Measurements from ENCODE around the gene GSK3A. TPM values are rescaled to one million over a fixed set of nuclear protein-coding genes. Genes with fewer than 3 reads are reported as not detected.

GSK3A gene
- total RNA-seq, 1 donor from 2014 or later = 50.3 TPM

GRCh38 chr19:42288881-42289555, 46.6 kb upstream of the GSK3A start:
- Histone ChIP-seq H3K4me3 (ENCODE audit: insufficient read depth, low read depth, low read length) (no peak overlapping the region), H2AFZ (ENCODE audit: low read depth, low read length) (no peak overlapping the region), H3K9ac (ENCODE audit: low read length) (no peak overlapping the region), H3K9me3 (ENCODE audit: insufficient read depth, low read depth, low read length) (no peaks in the 10 kb centered on the region), H3K27me3 (ENCODE audit: insufficient read depth, low read length) (no peaks in the 10 kb centered on the region), H4K20me1 (ENCODE audit: insufficient read depth, low read length) (peaks cover 82% of the 10 kb centered on the region), H3K27ac (ENCODE audit: low read depth, low read length) (no peak overlapping the region), H3K36me3 (ENCODE audit: insufficient read depth, low read length) (peaks cover 18% of the 10 kb centered on the region), H3K4me2 (ENCODE audit: low read length) (no peak overlapping the region), H3K4me1 (ENCODE audit: insufficient read depth, low read length) (peaks cover 20% of the 10 kb centered on the region), H3K79me2 (ENCODE audit: insufficient read depth, low read length) (peaks cover 37% of the 10 kb centered on the region)
- no peak for DNase-seq (ENCODE audit: low read depth)
- TF ChIP-seq, protein P1, sequence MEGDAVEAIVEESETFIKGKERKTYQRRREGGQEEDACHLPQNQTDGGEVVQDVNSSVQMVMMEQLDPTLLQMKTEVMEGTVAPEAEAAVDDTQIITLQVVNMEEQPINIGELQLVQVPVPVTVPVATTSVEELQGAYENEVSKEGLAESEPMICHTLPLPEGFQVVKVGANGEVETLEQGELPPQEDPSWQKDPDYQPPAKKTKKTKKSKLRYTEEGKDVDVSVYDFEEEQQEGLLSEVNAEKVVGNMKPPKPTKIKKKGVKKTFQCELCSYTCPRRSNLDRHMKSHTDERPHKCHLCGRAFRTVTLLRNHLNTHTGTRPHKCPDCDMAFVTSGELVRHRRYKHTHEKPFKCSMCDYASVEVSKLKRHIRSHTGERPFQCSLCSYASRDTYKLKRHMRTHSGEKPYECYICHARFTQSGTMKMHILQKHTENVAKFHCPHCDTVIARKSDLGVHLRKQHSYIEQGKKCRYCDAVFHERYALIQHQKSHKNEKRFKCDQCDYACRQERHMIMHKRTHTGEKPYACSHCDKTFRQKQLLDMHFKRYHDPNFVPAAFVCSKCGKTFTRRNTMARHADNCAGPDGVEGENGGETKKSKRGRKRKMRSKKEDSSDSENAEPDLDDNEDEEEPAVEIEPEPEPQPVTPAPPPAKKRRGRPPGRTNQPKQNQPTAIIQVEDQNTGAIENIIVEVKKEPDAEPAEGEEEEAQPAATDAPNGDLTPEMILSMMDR (IDR thresholded peaks at IDR 0.05; ENCODE audit: insufficient read depth, low read depth, low read length) = no peak
- no peak for TF ChIP-seq EZH2 (IDR thresholded peaks at IDR 0.05; ENCODE audit: insufficient read depth, low read length)
- FAIRE-seq = no peak
- Mint-ChIP-seq H3K4me1 (ENCODE audit: low read depth, unreplicated experiment) (peaks cover 11% of the 10 kb centered on the region), H3K27me3 (ENCODE audit: low read depth, unreplicated experiment) (no peaks in the 10 kb centered on the region), H3K9me3 (ENCODE audit: unreplicated experiment) (peaks cover 2% of the 10 kb centered on the region), H3K36me3 (ENCODE audit: low read depth, unreplicated experiment) (peaks cover 4% of the 10 kb centered on the region), H3K27ac (ENCODE audit: unreplicated experiment) (no peak overlapping the region), H3K4me3 (ENCODE audit: unreplicated experiment) (no peak overlapping the region)

DNA sequence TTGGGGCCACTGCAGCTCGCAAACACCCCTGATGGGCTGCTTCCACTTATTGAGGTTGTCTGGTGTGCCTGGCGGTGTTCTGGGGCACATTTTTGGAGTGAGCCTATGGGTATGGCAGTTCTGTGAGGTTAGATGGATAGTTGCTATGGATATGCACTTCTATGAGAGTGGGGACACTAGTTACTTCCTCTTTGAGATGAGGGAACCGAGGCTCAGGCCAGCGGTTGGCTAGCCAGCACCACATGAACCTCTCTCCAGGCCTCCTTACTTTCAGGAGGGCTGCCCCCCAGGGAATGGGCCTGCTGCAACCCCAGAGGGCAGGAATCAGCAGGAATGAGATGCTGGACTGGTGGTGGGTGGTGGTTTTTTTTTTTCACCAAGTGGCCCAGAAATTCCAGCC, 46.0 kb upstream of the GSK3A start:
- no peak overlapping the region for H3K4me3 Mint-ChIP-seq (ENCODE audit: unreplicated experiment)
- Histone ChIP-seq H3K9ac (ENCODE audit: low read length) (no peak overlapping the region), H3K36me3 (ENCODE audit: insufficient read depth, low read length) (peaks cover 18% of the 10 kb centered on the region), H3K4me3 (ENCODE audit: insufficient read depth, low read depth, low read length) (no peak overlapping the region), H3K27ac (ENCODE audit: low read depth, low read length) (no peak overlapping the region), H3K4me2 (ENCODE audit: low read length) (no peak overlapping the region), H3K4me1 (ENCODE audit: insufficient read depth, low read length) (peaks cover 22% of the 10 kb centered on the region), H2AFZ (ENCODE audit: low read depth, low read length) (no peak overlapping the region), H3K9me3 (ENCODE audit: insufficient read depth, low read depth, low read length) (no peaks in the 10 kb centered on the region), H4K20me1 (ENCODE audit: insufficient read depth, low read length) (peaks cover 81% of the 10 kb centered on the region), H3K79me2 (ENCODE audit: insufficient read depth, low read length) (peaks cover 38% of the 10 kb centered on the region), H3K27me3 (ENCODE audit: insufficient read depth, low read length) (no peaks in the 10 kb centered on the region)
- no peak for DNase-seq (ENCODE audit: low read depth)
- H3K9me3 Mint-ChIP-seq (ENCODE audit: unreplicated experiment) = peaks cover 2% of the 10 kb centered on the region
- no peak for FAIRE-seq
- TF ChIP-seq, protein P1 (IDR thresholded peaks at IDR 0.05; ENCODE audit: insufficient read depth, low read depth, low read length) = no peak
- no peak for TF ChIP-seq EZH2 (IDR thresholded peaks at IDR 0.05; ENCODE audit: insufficient read depth, low read length)
- H3K36me3 Mint-ChIP-seq (ENCODE audit: low read depth, unreplicated experiment) = peaks cover 4% of the 10 kb centered on the region
- no peaks in the 10 kb centered on the region for H3K27me3 Mint-ChIP-seq (ENCODE audit: low read depth, unreplicated experiment)
- no peak overlapping the region for H3K27ac Mint-ChIP-seq (ENCODE audit: unreplicated experiment)
- peaks cover 11% of the 10 kb centered on the region for H3K4me1 Mint-ChIP-seq (ENCODE audit: low read depth, unreplicated experiment)

GRCh38 chr19:42287827-42288107, 45.4 kb upstream of the GSK3A start:
- peaks cover 28% of the 10 kb centered on the region for H3K4me1 ChIP-seq (ENCODE audit: insufficient read depth, low read length)
- peaks cover 44% of the 10 kb centered on the region for H3K79me2 ChIP-seq (ENCODE audit: insufficient read depth, low read length)
- H3K4me3 ChIP-seq (ENCODE audit: insufficient read depth, low read depth, low read length) = no peak overlapping the region
- H2AFZ ChIP-seq (ENCODE audit: low read depth, low read length) = no peak overlapping the region
- no peak overlapping the region for H3K27ac Mint-ChIP-seq (ENCODE audit: unreplicated experiment)
- H4K20me1 ChIP-seq (ENCODE audit: insufficient read depth, low read length) = peaks cover 83% of the 10 kb centered on the region
- peaks cover 11% of the 10 kb centered on the region for H3K4me1 Mint-ChIP-seq (ENCODE audit: low read depth, unreplicated experiment)
- no peak overlapping the region for H3K27ac ChIP-seq (ENCODE audit: low read depth, low read length)
- peaks cover 2% of the 10 kb centered on the region for H3K9me3 Mint-ChIP-seq (ENCODE audit: unreplicated experiment)
- peaks cover 4% of the 10 kb centered on the region for H3K36me3 Mint-ChIP-seq (ENCODE audit: low read depth, unreplicated experiment)
- no peaks in the 10 kb centered on the region for H3K27me3 ChIP-seq (ENCODE audit: insufficient read depth, low read length)
- H3K9me3 ChIP-seq (ENCODE audit: insufficient read depth, low read depth, low read length) = no peaks in the 10 kb centered on the region
- DNase-seq (ENCODE audit: low read depth) = no peak
- H3K4me3 Mint-ChIP-seq (ENCODE audit: unreplicated experiment) = no peak overlapping the region
- no peak overlapping the region for H3K9ac ChIP-seq (ENCODE audit: low read length)
- no peak for TF ChIP-seq EZH2 (IDR thresholded peaks at IDR 0.05; ENCODE audit: insufficient read depth, low read length)
- TF ChIP-seq, protein P1 (IDR thresholded peaks at IDR 0.05; ENCODE audit: insufficient read depth, low read depth, low read length) = no peak
- no peak overlapping the region for H3K4me2 ChIP-seq (ENCODE audit: low read length)
- FAIRE-seq = no peak
- H3K27me3 Mint-ChIP-seq (ENCODE audit: low read depth, unreplicated experiment) = no peaks in the 10 kb centered on the region
- H3K36me3 ChIP-seq (ENCODE audit: insufficient read depth, low read length) = peaks cover 15% of the 10 kb centered on the region
